COLO829 (cell line): Measurements from ENCODE around the gene LYST.
"Not testable (repeated sequence)": the region's sequence is repeated elsewhere in the genome, so short reads cannot be mapped to it uniquely, and the experiment has no call there.

ENCODE experiments used
- DNase-seq: peaks from one replicate; pipeline ENCODE4 v3.0.0; 2012; ENCODE audit warnings: low spot score

Gene LYST

DNA sequence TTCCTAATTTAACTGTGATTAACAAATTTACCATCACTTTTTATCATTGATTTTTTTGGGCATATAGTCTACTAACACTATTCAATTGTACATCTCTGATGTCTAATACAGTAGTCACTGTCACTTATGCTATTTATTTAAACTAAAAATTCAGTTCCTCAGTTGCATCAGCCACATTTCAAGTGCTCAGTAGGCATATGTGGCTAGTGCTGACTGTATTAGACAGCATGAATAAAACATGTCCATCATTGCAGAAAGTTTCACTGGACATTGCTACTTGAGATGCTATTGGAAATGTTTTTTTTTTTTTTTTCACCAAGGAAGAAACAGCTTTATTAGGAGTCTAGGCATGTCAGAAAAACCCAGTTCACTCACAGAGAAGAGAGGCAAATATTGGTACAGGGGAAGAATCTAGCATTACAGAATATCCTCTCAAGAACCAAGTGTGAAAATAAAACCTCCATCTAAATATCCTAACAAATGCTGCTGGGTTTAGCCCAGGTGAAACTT, 109.1 kb downstream of the LYST start:
- no peak for DNase-seq

DNA sequence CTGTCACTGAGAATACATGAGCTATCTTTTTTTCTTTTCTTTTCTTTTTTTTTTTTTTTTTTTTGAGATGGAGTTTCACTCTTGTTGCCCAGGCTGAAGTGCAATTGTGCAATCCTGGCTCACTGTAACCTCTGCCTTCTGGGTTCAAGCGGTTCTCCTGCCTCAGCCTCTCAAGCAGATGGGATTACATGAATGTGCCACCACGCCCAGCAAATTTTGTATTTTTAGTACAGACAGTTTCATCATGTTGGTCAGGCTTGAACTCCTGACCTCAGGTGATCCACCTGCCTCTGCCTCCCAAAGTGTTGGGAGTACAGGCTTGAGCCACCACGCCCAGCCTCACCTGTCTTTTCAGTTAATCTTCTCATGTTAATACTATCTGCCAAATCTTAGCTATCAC, 112.5 kb downstream of the LYST start:
- DNase-seq = not testable (repeated sequence)

- no peak for DNase-seq
Observed at GRCh38 chr1:235749755-235750300, 116.9 kb downstream of the LYST start.

- DNase-seq = no peak
Observed at GRCh38 chr1:235748747-235749146, 118.0 kb downstream of the LYST start.

DNA sequence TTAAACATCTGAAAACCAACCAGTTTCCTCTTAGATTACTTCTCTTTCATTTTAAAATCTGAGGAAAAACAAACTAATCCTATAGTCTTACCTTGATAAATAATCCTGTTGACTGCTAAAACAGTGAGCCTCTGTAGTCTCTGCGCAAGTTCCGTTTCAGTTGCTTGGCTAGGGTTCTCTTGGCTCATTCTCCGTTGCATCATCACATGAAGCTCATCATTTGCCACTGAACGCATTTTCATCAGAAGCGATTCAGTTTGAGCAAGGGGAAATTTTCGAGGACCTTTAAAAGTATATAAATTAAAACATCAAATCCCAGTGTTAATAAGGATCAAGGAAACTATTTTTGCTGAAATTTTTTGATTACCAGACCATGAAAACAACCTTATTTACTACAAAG, 120.5 kb downstream of the LYST start:
- no peak for DNase-seq

DNA sequence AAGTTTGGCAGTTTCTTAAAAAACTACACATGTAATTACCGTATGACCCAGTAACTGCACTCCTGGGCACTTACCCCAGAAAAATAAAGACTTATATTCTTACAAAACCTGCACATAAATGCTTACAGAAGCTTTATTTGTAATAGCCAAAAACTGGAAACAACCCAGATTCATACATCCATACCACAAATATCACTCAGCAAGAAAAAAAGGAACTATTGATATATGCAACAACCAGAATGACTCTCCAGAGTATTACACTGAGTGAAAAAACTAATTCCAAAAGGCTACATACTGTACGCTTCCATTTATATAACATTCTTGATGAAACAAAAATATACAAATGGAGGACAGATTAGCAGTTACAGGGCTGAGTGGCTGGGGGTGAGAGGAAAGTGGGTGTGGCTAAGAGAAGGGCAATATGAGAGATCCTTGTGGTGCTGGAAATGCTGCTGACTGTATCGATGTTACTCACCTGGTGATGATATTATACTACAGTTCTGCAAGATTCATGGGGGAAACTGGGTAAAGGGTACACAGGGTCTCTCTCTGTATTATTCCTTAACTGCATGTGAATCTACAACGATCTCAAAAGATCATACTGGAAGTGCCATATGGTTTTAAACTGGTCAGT, 121.1 kb downstream of the LYST start:
- no peak for DNase-seq

- no peak for DNase-seq
Observed at GRCh38 chr1:235742914-235743599, 123.6 kb downstream of the LYST start.

DNA sequence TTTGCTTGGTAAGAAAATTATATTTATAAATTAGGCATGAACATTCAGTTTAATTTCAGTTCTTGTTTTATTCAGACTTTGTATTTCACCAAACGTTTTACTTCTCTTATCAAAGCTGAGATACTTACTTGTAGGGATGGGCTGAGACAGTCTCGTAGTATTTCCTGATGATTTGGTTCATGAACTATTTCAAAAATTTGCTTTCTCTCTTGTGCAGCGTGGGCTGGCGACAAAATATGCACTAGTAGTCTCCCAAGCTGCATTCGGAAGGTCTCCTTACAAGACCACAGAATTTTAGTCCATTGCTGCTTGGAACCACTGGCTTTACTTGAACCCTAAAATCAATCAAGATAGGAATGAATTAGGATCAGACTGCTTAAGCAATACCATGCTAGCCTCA, 125.4 kb downstream of the LYST start:
- DNase-seq = no peak

- no peak for DNase-seq
Observed at GRCh38 chr1:235739631-235740030, 127.1 kb downstream of the LYST start.

DNA sequence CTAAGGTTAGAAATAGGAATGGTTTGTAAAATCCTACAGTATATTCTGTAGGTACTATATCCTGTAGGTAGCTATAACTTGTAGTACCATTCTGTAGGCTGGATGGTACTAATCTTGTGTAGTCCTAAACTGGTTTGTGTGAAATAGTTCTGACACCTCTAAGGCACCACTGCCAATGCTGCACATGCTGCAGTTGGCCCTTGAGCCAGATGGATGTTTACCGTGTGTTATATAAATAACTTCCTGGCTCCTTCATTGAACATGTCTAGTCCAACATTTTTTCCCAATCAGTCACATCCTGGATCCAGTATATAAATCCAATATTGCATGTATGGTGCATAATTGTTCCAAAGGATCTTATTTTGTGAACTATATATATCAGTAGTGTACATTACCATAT, 127.6 kb downstream of the LYST start:
- no peak for DNase-seq

- DNase-seq = no peak
Observed at GRCh38 chr1:235737751-235738150, 129.0 kb downstream of the LYST start.

- peak; percentile 28 for DNase-seq
Observed at GRCh38 chr1:235736263-235736662, 130.4 kb downstream of the LYST start.

DNA sequence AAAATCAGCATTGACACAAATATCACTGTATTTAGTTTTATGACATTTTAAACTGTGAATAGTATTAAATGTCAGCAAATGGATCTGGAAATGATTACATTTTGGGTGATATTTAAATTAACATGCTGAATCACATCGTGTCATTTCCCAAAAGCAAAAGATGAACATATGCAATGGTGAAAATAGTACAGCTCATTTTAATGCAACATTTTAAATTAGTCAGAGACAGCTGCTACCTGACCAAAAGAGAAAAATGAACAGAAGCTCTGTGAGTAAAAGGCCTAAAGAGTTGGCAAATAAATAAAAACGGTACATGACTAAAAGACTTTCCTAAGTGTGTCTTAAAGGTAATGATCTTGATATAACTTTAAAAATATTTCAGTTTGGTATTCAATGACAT, 131.1 kb downstream of the LYST start:
- no peak for DNase-seq

- peak; percentile 83 for DNase-seq
Observed at GRCh38 chr1:235734335-235734734, 132.4 kb downstream of the LYST start.

DNA sequence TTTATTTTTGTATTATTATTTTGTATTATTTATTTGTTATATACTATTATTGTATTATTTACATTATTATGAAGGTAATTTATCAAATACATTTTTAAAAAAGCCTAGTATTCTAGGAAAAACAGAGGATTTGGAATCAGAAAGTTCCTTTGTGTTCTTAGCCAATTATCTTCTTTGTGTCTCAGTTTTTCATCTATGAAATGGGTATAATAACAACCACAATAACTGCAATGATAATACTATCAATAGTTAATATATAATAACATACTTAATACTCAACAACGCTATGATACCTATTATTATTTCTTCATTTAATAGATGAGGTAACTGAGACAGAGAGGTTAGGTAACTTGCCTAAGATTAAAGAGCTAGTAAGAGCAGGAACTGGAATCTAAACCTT, 136.7 kb downstream of the LYST start:
- no peak for DNase-seq

DNA sequence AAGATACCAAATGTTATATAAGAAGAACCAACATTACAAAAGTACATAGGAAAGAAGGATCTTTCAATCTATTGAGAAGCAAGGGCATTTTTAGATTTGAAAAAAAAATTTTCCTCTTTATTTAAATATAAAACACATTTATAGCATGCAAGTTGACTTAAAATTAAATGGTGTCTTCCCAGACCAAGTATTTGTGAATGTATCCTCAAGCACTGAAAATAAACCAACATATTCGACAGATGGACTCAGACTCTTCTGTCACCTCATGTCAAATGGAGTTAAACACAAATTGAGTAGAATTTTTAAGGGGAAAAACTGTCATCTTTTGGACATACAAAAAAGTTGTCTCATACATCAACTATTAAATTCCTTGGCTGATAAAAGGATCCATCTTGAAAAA, 140.1 kb downstream of the LYST start:
- no peak for DNase-seq

DNA sequence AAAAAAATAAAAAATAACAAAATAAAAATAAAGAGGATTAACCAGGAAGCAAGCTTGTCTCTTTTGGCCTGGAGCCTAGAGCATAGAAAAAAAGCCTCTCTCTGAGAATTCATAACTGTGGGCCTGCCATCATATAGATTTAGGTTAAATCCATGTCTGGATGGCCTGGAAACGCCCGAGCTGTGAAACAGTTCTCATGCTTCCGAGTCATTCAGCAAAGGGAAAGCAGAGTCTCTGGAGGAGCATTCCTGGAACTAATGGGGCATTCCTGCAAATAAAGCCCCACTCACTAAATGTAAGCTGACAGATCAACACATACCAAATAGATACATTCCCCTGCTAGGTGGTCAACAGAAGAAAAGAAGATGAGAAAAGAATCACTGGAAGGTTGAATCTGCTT, 141.3 kb downstream of the LYST start:
- DNase-seq = no peak

GRCh38 chr1:235724730-235725129, 142.0 kb downstream of the LYST start:
- no peak for DNase-seq

DNA sequence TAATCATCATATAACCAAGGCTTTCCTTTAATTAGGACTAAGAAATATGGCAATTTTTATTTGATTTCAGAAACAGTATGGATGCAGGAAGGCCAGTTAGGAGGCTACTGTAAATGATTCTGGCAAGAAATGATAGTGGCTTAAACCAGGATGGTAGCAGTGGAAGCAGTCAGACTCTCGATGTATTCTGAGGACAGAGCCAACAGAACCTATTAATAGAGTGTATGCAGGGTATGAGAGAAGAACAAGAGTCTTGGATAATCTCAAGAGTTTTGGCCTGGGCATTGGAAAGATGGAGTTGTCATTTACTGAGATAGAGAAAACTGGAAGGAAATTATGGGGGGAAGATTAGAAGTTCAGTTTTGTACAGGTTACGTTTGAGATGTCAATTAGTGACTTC, 143.8 kb downstream of the LYST start:
- no peak for DNase-seq

DNA sequence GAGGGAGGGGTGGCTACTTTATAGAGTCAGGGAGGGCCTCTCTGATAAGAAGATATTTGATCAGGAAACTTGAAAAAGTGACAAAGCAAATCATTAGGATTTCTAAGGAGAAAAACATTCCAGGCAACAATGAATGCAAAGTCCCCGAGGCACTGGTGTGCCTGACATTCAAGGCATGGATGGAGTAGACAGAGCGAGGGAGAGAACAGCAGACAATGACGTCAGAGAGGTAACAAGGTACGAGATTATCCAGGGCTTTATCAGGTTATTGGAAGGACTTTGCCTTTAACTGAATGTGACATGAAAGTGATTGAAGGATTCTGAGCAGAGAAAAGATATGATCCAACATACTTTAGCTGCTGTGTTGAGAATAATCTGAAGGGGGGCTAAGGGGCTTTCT, 144.7 kb downstream of the LYST start:
- no peak for DNase-seq

GRCh38 chr1:235720544-235720943, 146.2 kb downstream of the LYST start:
- no peak for DNase-seq

GRCh38 chr1:235714205-235714897, 152.4 kb downstream of the LYST start:
- DNase-seq = no peak

DNA sequence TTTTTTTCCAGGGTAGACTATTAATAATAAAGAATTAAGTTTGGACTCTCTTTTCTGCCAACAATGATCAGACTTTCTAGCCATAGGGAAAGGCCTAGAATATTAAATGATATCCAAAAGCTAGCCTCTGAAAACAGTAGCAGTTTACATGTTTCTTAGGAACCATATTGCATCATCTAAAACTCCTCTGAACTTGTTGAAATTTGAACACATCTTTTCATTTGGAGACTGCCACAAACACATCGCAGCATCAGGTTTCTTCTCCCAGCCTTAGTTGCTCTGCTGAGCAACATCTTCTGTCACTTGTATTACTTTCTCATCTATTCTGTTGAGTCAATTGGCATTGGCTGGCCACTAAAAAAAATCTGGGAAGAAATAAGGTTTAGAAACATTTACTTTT, 153.9 kb downstream of the LYST start:
- DNase-seq = no peak
